Measurements from ENCODE around the gene CSF1. TPM values are rescaled to one million over a fixed set of nuclear protein-coding genes. Genes with fewer than 3 reads are reported as not detected.
"Not testable (repeated sequence)": the region's sequence is repeated elsewhere in the genome, so short reads cannot be mapped to it uniquely, and the experiment has no call there.

Gene CSF1
- 4.8 TPM for polyA plus RNA-seq (2012; ENCODE audit: low read depth, missing spikeins)

DNA sequence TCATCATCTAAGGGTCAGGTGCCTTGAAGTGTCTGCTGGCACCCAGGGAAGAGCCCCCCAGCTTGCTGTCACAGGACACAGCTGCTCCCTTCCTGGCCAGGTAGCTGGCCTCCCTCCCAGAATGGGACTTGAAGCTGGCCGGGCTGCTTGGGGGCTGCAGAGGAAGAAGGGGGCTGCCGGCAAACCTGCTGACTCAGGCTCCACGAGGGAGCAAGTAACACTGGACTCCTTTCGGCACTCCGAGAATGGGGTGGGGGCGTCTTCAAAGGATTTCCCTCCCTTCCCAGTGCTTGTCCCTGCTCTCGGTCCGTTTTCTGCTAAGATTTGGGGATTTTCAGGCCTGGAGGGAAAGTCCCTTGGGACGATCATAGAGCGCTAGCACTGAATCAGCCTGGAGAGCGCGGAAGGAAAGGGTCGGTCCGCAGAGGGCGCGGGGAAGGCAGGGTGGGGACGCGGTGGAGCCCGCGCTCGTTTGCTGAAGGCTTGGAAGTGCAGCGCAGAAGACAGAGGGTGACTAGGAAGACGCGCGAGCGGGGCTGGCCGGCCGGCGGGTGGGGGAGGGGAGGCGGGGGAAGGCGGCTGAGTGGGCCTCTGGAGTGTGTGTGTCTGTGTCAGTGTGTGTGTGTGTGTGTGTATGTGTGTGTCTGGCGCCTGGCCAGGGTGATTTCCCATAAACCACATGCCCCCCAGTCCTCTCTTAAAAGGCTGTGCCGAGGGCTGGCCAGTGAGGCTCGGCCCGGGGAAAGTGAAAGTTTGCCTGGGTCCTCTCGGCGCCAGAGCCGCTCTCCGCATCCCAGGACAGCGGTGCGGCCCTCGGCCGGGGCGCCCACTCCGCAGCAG lies at the start of gene CSF1:
CSF1 (plus strand) TSS at position 727 of the 840 bp plus-strand sequence. CDS start 175 bp downstream, outside the sequence.
- FAIRE-seq (peak; percentile 33), DNase-seq (ENCODE audit: insufficient read length, low spot score) (peak; percentile 59)
- TF ChIP-seq POLR2A (IDR thresholded peaks at IDR 0.05; ENCODE audit: low read depth, low read length) (no peak), POLR2AphosphoS5 (IDR thresholded peaks at IDR 0.05; ENCODE audit: low read depth, low read length) (no peak), SPI1 (IDR thresholded peaks at IDR 0.05; ENCODE audit: low read depth, low read length) (no peak), TAF1 (IDR thresholded peaks at IDR 0.05; ENCODE audit: low read depth, low read length) (no peak)

GRCh38 chr1:109861616-109862015 lies 49.0 kb upstream of the CSF1 start:
- not testable (repeated sequence) for FAIRE-seq

GRCh38 chr1:109863667-109864046 lies 47.0 kb upstream of the CSF1 start:
- FAIRE-seq (no peak), DNase-seq (ENCODE audit: insufficient read length, low spot score) (no peak)

More at GRCh38 chr1:109861616-109862015, 49.0 kb upstream of the CSF1 start:
- DNase-seq (ENCODE audit: insufficient read length, low spot score) = not testable (repeated sequence)

DNA sequence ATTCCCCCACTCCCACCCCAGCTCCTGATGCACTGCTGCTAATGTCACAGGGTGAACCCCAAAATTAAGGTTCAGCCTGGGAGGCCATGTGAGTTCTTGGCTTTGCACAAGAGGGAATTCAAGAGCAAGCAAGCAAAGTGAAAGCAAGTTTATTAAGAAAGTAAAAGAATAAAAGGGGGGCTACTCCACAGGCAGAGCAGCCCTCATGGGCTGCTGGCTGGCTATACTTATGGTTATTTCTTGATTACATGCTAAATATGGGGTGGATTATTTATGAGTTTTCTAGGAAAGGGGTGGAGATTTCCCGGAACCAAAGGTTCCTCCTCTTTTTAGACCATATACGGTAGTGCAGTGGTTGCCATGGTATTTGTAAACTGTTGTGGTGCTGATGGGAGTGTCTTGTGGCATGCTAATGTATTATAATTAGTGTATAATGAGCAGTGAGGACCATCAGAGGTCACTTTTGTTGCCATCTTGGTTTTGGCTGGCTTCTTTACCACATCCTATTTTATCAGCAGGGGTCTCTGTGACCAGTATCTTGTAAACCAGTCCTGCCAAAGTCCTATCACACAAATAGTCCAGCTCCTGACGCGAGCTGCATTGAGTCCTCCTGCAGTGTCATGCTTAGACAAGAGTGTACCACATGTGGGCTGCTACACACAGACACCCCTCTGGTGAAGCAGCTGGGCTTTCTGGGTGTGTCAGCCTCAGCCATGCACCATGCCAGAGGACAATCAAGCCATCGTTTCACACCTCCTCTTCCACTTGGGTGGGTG lies 46.4 kb upstream of the CSF1 start:
- TF ChIP-seq PAX5 (IDR thresholded peaks at IDR 0.05; ENCODE audit: insufficient read depth, low read length, severe bottlenecking) (no peak), POU2F2 (IDR thresholded peaks at IDR 0.05; ENCODE audit: low read depth, low read length) (no peak), SPI1 (IDR thresholded peaks at IDR 0.05; ENCODE audit: low read depth, low read length) (no peak), POLR2AphosphoS5 (IDR thresholded peaks at IDR 0.05; ENCODE audit: low read depth, low read length) (no peak), TAF1 (IDR thresholded peaks at IDR 0.05; ENCODE audit: low read depth, low read length) (no peak)
- no peak for FAIRE-seq
- no peak for DNase-seq (ENCODE audit: insufficient read length, low spot score)

More at GRCh38 chr1:109863667-109864046, 47.0 kb upstream of the CSF1 start:
- TF ChIP-seq PAX5 (IDR thresholded peaks at IDR 0.05; ENCODE audit: insufficient read depth, low read length, severe bottlenecking) (no peak), POLR2A (IDR thresholded peaks at IDR 0.05; ENCODE audit: low read depth, low read length) (no peak), SPI1 (IDR thresholded peaks at IDR 0.05; ENCODE audit: low read depth, low read length) (no peak), TAF1 (IDR thresholded peaks at IDR 0.05; ENCODE audit: low read depth, low read length) (no peak), POU2F2 (IDR thresholded peaks at IDR 0.05; ENCODE audit: low read depth, low read length) (no peak)

DNA sequence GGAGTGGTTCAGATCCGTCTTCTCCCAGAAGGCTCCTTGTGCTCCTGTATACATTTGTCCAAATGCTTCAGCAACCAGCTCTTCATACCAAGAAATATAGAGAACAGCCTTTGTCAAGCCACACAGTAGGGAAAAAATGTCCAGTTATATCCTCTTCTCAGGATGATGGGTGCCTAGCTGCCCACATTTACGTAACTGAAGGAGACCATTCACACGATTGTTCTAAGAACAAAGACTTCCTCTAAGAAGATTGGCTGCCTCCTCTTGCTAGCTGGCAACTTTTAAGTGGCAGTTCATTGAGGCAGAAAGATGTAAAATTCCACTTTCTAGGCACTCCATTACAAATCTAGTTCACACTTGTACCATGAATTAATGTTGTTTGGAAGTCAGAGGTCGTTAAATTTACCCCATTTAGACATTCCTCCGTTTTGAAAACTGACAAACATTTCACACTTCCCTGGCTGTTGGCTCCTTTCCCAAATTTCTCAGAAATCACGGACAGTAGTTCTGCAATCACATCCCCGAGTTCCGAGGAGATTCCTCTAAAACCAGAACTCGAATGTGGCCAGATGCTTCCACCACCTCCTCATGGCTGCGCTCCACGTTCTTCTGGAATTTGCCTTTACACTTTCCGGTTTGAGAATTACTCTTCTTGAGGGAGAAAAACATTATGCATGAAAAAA lies 45.6 kb upstream of the CSF1 start:
- TF ChIP-seq POLR2AphosphoS5 (IDR thresholded peaks at IDR 0.05; ENCODE audit: low read depth, low read length) (no peak), POLR2A (IDR thresholded peaks at IDR 0.05; ENCODE audit: low read depth, low read length) (no peak), PAX5 (IDR thresholded peaks at IDR 0.05; ENCODE audit: insufficient read depth, low read length, severe bottlenecking) (no peak), POU2F2 (IDR thresholded peaks at IDR 0.05; ENCODE audit: low read depth, low read length) (no peak), TAF1 (IDR thresholded peaks at IDR 0.05; ENCODE audit: low read depth, low read length) (no peak), SPI1 (IDR thresholded peaks at IDR 0.05; ENCODE audit: low read depth, low read length) (no peak)
- FAIRE-seq (no peak), DNase-seq (ENCODE audit: insufficient read length, low spot score) (no peak)

- TF ChIP-seq POLR2AphosphoS5 (IDR thresholded peaks at IDR 0.05; ENCODE audit: low read depth, low read length) (no peak), PAX5 (IDR thresholded peaks at IDR 0.05; ENCODE audit: insufficient read depth, low read length, severe bottlenecking) (no peak), POLR2A (IDR thresholded peaks at IDR 0.05; ENCODE audit: low read depth, low read length) (no peak), SPI1 (IDR thresholded peaks at IDR 0.05; ENCODE audit: low read depth, low read length) (no peak), TAF1 (IDR thresholded peaks at IDR 0.05; ENCODE audit: low read depth, low read length) (no peak), POU2F2 (IDR thresholded peaks at IDR 0.05; ENCODE audit: low read depth, low read length) (no peak)
- no peak for FAIRE-seq
- no peak for DNase-seq (ENCODE audit: insufficient read length, low spot score)
These were observed 44.6 kb upstream of the CSF1 start for GRCh38 chr1:109866071-109866470.

- no peak for TF ChIP-seq TAF1 (IDR thresholded peaks at IDR 0.05; ENCODE audit: low read depth, low read length)
- DNase-seq (ENCODE audit: insufficient read length, low spot score) (no peak), FAIRE-seq (no peak)
These were observed 37.1 kb upstream of the CSF1 start for GRCh38 chr1:109873278-109874175.

GRCh38 chr1:109874445-109874844 lies 36.2 kb upstream of the CSF1 start:
- TF ChIP-seq POLR2A (IDR thresholded peaks at IDR 0.05; ENCODE audit: low read depth, low read length) (no peak), PAX5 (IDR thresholded peaks at IDR 0.05; ENCODE audit: insufficient read depth, low read length, severe bottlenecking) (no peak), TAF1 (IDR thresholded peaks at IDR 0.05; ENCODE audit: low read depth, low read length) (no peak), SPI1 (IDR thresholded peaks at IDR 0.05; ENCODE audit: low read depth, low read length) (no peak), POU2F2 (IDR thresholded peaks at IDR 0.05; ENCODE audit: low read depth, low read length) (no peak)
- FAIRE-seq = no peak
- DNase-seq (ENCODE audit: insufficient read length, low spot score) = no peak

- no peak for FAIRE-seq
- no peak for TF ChIP-seq POLR2A (IDR thresholded peaks at IDR 0.05; ENCODE audit: low read depth, low read length)
- TF ChIP-seq POLR2AphosphoS5 (IDR thresholded peaks at IDR 0.05; ENCODE audit: low read depth, low read length) = no peak
- TF ChIP-seq PAX5 (IDR thresholded peaks at IDR 0.05; ENCODE audit: insufficient read depth, low read length, severe bottlenecking) = no peak
- no peak for TF ChIP-seq TAF1 (IDR thresholded peaks at IDR 0.05; ENCODE audit: low read depth, low read length)
- no peak for TF ChIP-seq SPI1 (IDR thresholded peaks at IDR 0.05; ENCODE audit: low read depth, low read length)
- no peak for TF ChIP-seq POU2F2 (IDR thresholded peaks at IDR 0.05; ENCODE audit: low read depth, low read length)
These were observed 34.8 kb upstream of the CSF1 start for GRCh38 chr1:109875874-109876273.

More at GRCh38 chr1:109875874-109876273, 34.8 kb upstream of the CSF1 start:
- no peak for DNase-seq (ENCODE audit: insufficient read length, low spot score)
